CD4-positive, alpha-beta T cell treated with Interleukin-2 at 100 ng/mL for 4 hours (primary cell): ENCODE measurements around the gene CDC73.
"Not testable (repeated sequence)": the region's sequence is repeated elsewhere in the genome, so short reads cannot be mapped to it uniquely, and the experiment has no call there.

Experiments
- DNase-seq: peaks from one replicate; pipeline ENCODE4 v3.0.0-alpha.2; 2020; ENCODE audit warnings: low spot score

Gene CDC73

GRCh38 chr1:193113992-193114332, 7.9 kb upstream of the CDC73 start:
- DNase-seq = no peak

GRCh38 chr1:193114485-193115095, 7.2 kb upstream of the CDC73 start:
- no peak for DNase-seq

- DNase-seq = no peak
Measured at GRCh38 chr1:193115629-193116227, 6.1 kb upstream of the CDC73 start.

GRCh38 chr1:193117167-193117566, 4.7 kb upstream of the CDC73 start:
- not testable (repeated sequence) for DNase-seq

- DNase-seq = no peak
Measured at GRCh38 chr1:193118194-193118593, 3.6 kb upstream of the CDC73 start.

- no peak for DNase-seq
Measured at GRCh38 chr1:193118803-193119730, 2.8 kb upstream of the CDC73 start.

- DNase-seq = no peak
Measured at GRCh38 chr1:193120604-193121166, 1.1 kb upstream of the CDC73 start.

- no peak for DNase-seq
Measured at GRCh38 chr1:193123751-193124150, 1.9 kb downstream of the CDC73 start.

- no peak for DNase-seq
Measured at GRCh38 chr1:193125369-193125768, 3.5 kb downstream of the CDC73 start.

GRCh38 chr1:193131266-193131860, 9.5 kb downstream of the CDC73 start:
- DNase-seq = no peak

- no peak for DNase-seq
Measured at GRCh38 chr1:193140254-193140653, 18.4 kb downstream of the CDC73 start.

- peak; percentile 26 for DNase-seq
Measured at GRCh38 chr1:193141804-193142203, 20.0 kb downstream of the CDC73 start.

- DNase-seq = no peak
Measured at GRCh38 chr1:193142409-193142808, 20.6 kb downstream of the CDC73 start.

GRCh38 chr1:193143285-193143684, 21.5 kb downstream of the CDC73 start:
- peak; percentile 16 for DNase-seq

GRCh38 chr1:193144361-193144938, 22.6 kb downstream of the CDC73 start:
- DNase-seq = no peak

- DNase-seq = no peak
Measured at GRCh38 chr1:193144999-193145398, 23.2 kb downstream of the CDC73 start.

GRCh38 chr1:193156117-193156821, 34.4 kb downstream of the CDC73 start:
- DNase-seq = no peak

GRCh38 chr1:193156822-193157142, 35.0 kb downstream of the CDC73 start:
- DNase-seq = no peak

GRCh38 chr1:193157360-193157759, 35.5 kb downstream of the CDC73 start:
- DNase-seq = no peak

- DNase-seq = no peak
Measured at GRCh38 chr1:193176113-193176512, 54.3 kb downstream of the CDC73 start.

- no peak for DNase-seq
Measured at GRCh38 chr1:193176788-193177187, 55.0 kb downstream of the CDC73 start.

GRCh38 chr1:193179094-193179493, 57.3 kb downstream of the CDC73 start:
- DNase-seq = no peak
